Measurements from ENCODE around the gene TRIO. TPM values are rescaled to one million over a fixed set of nuclear protein-coding genes. Genes with fewer than 3 reads are reported as not detected.
"Not testable (repeated sequence)": the region's sequence is repeated elsewhere in the genome, so short reads cannot be mapped to it uniquely, and the experiment has no call there.

The TRIO gene
- total RNA-seq: 1 to 10 TPM; 3.5 to 6.6 TPM

DNA sequence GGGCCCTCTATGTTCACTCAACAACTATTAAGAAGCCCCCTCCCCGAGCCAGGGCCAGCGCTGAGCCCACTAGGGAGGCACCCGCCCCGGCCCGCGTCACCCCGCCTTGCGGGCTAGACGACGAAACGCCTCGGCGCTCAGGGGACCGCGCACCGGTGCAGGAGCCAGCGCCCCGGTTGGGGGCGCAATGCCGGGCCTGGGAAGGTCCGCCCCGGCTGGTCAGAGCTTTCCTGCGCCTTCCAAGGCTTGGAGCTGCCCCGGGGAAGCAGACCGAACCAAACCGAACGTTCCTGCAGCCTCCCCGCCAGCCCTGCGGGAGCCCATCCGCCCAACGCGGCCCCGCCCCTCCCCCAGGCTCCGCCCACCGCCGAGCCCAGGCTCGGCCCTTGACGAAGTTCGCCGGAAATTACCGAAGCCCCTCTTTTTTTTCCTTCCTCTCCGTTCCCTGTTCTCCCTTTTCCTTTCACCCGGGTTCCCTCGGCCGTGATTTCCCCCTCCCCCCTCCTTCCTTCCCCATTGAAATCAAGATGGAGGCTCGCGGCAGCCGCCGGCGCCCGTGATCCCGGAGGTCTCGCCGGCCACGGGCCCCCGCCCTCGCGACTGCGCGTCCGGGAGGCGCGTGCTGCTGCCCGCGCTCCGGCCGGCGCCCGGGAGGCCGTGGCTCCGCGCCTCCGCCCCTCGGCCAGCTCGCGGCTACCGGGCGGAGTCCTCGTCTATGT lies at the start of gene TRIO:
TSS of gene TRIO (plus strand) at position 516 of the 719 bp plus-strand sequence. CDS start 384 bp downstream, outside the sequence.
- Mint-ChIP-seq H3K4me1 (ENCODE audit: low read depth) (peaks cover 11% of the 10 kb centered on the region), H3K27ac (peak within 1 kb of the TSS; percentile 34), H3K36me3 (ENCODE audit: low read depth) (no peaks in the 10 kb centered on the region), H3K9me3 (ENCODE audit: insufficient read depth) (no peaks in the 10 kb centered on the region), H3K27me3 (ENCODE audit: low read depth) (peaks cover 59% of the 10 kb centered on the region), H3K4me3 (peak within 1 kb of the TSS; percentile 76)
- peak; percentile 87 for ATAC-seq
- DNase-seq: peak; percentile 86
- CTCF ChIA-PET: no interaction called here
- POLR2A ChIA-PET: no interaction called here

GRCh38 chr5:14097380-14097779 lies 45.8 kb upstream of the TRIO start:
- POLR2A ChIA-PET; H3K27ac Mint-ChIP-seq; CTCF ChIA-PET; DNase-seq; H3K4me3 Mint-ChIP-seq; H3K27me3 Mint-ChIP-seq (ENCODE audit: low read depth); H3K36me3 Mint-ChIP-seq (ENCODE audit: low read depth); ATAC-seq; H3K4me1 Mint-ChIP-seq (ENCODE audit: low read depth); H3K9me3 Mint-ChIP-seq (ENCODE audit: insufficient read depth): not testable (repeated sequence)

- H3K36me3 Mint-ChIP-seq (ENCODE audit: low read depth): no peaks in the 10 kb centered on the region
- no peaks in the 10 kb centered on the region for H3K4me1 Mint-ChIP-seq (ENCODE audit: low read depth)
- no peak overlapping the region for H3K4me3 Mint-ChIP-seq
- ChIA-PET POLR2A (no interaction called here), CTCF (no interaction called here)
- no peak for ATAC-seq
- no peak for DNase-seq
- no peak overlapping the region for H3K27ac Mint-ChIP-seq
- no peaks in the 10 kb centered on the region for H3K27me3 Mint-ChIP-seq (ENCODE audit: low read depth)
- H3K9me3 Mint-ChIP-seq (ENCODE audit: insufficient read depth): no peaks in the 10 kb centered on the region
Measured at GRCh38 chr5:14097998-14098471, 45.1 kb upstream of the TRIO start.

GRCh38 chr5:14100281-14100680 lies 42.9 kb upstream of the TRIO start:
- Mint-ChIP-seq H3K4me1 (ENCODE audit: low read depth) (no peaks in the 10 kb centered on the region), H3K27ac (no peak overlapping the region), H3K9me3 (ENCODE audit: insufficient read depth) (no peaks in the 10 kb centered on the region), H3K36me3 (ENCODE audit: low read depth) (no peaks in the 10 kb centered on the region), H3K27me3 (ENCODE audit: low read depth) (no peaks in the 10 kb centered on the region), H3K4me3 (no peak overlapping the region)
- CTCF ChIA-PET: no interaction called here
- ATAC-seq (no peak), DNase-seq (no peak)
- POLR2A ChIA-PET: no interaction called here

DNA sequence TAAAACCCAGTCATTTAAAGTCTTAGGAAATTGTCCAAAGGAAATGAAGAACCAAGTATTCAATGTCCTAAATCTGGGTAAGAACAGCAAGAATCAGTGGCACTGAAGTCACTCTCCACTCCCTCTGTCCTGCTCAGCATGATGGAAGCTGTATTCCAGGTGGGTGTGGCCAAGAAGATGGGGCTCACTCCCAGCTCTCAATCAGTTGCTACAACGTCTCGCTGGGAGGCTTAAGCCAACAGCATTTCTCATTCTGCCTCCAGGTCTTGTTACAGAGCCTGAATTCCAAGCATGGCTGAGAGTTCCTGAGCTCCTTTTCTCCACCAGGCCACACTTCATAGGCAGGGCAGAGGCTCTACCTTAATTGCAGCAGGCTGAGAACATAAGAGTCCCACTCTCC lies 41.2 kb upstream of the TRIO start:
- H3K4me1 Mint-ChIP-seq (ENCODE audit: low read depth): no peaks in the 10 kb centered on the region
- POLR2A ChIA-PET: no interaction called here
- no peak overlapping the region for H3K4me3 Mint-ChIP-seq
- ATAC-seq (no peak), DNase-seq (no peak)
- no peaks in the 10 kb centered on the region for H3K9me3 Mint-ChIP-seq (ENCODE audit: insufficient read depth)
- CTCF ChIA-PET: interaction anchor here (0.8 kb wide), 1 partner anchor 86 kb away, joined by 3 read pairs; no protein-coding TSS in a partner anchor
- peaks cover 3% of the 10 kb centered on the region for H3K27me3 Mint-ChIP-seq (ENCODE audit: low read depth)
- H3K27ac Mint-ChIP-seq: no peak overlapping the region
- no peaks in the 10 kb centered on the region for H3K36me3 Mint-ChIP-seq (ENCODE audit: low read depth)

DNA sequence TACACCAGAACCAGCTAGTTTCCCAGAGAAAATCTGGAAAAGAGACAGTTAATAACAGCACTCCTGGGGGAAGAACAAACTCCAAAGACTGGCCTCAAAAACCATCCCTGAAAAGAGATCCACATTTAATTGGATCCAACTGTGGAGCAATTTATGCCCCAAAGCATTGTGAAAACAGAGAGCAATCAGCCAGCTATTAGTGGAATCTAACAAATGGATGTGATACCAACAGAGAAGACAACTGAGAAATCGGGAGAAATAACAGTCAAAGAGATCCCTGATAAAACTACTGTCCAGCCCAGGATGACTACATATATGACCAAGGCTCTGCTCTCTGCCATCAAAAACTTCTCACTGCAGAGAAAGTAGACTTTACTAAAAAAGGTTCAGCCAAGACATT lies 40.5 kb upstream of the TRIO start:
- Mint-ChIP-seq H3K36me3 (ENCODE audit: low read depth) (no peaks in the 10 kb centered on the region), H3K4me1 (ENCODE audit: low read depth) (no peaks in the 10 kb centered on the region)
- POLR2A ChIA-PET: no interaction called here

GRCh38 chr5:14105718-14106410 lies 37.3 kb upstream of the TRIO start:
- CTCF ChIA-PET: no interaction called here
- Mint-ChIP-seq H3K4me3 (no peak overlapping the region), H3K36me3 (ENCODE audit: low read depth) (no peaks in the 10 kb centered on the region), H3K4me1 (ENCODE audit: low read depth) (peaks cover 10% of the 10 kb centered on the region), H3K27me3 (ENCODE audit: low read depth) (peaks cover 7% of the 10 kb centered on the region), H3K27ac (no peak overlapping the region), H3K9me3 (ENCODE audit: insufficient read depth) (no peaks in the 10 kb centered on the region)
- DNase-seq: no peak
- POLR2A ChIA-PET: no interaction called here
- ATAC-seq: no peak

More for the DNA sequence above, 40.5 kb upstream of the TRIO start:
- CTCF ChIA-PET: interaction anchor here (0.8 kb wide), 1 partner anchor 85 kb away, joined by 3 read pairs; no protein-coding TSS in a partner anchor
- H3K9me3 Mint-ChIP-seq (ENCODE audit: insufficient read depth): no peaks in the 10 kb centered on the region
- H3K27ac Mint-ChIP-seq: no peak overlapping the region
- no peak for DNase-seq
- H3K4me3 Mint-ChIP-seq: no peak overlapping the region
- peaks cover 5% of the 10 kb centered on the region for H3K27me3 Mint-ChIP-seq (ENCODE audit: low read depth)
- no peak for ATAC-seq

DNA sequence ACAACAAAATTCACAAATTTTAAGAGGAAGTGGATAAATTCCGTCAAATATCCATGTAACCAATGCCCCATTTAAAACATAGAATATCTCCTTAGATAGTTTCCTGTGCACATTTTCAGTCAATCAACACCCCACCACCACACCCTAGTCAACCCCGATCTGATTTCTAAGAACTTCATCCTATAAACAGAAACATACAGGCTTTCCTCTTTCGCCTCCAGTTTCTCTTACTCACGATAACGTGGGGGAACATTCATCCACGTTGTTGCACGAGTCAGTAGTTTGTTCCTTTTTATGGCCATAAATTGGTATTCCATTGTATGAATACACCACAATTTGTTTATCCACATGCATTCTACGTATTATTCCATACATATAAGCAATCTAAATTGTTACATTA lies 35.6 kb upstream of the TRIO start:
- peaks cover 7% of the 10 kb centered on the region for H3K27me3 Mint-ChIP-seq (ENCODE audit: low read depth)
- H3K9me3 Mint-ChIP-seq (ENCODE audit: insufficient read depth): no peaks in the 10 kb centered on the region
- ChIA-PET CTCF (interaction anchor here (0.8 kb wide), 1 partner anchor 13 kb away, joined by 3 read pairs; no protein-coding TSS in a partner anchor), POLR2A (no interaction called here)
- DNase-seq (no peak), ATAC-seq (no peak)
- no peak overlapping the region for H3K27ac Mint-ChIP-seq
- no peak overlapping the region for H3K4me3 Mint-ChIP-seq
- no peaks in the 10 kb centered on the region for H3K36me3 Mint-ChIP-seq (ENCODE audit: low read depth)
- H3K4me1 Mint-ChIP-seq (ENCODE audit: low read depth): peaks cover 10% of the 10 kb centered on the region

DNA sequence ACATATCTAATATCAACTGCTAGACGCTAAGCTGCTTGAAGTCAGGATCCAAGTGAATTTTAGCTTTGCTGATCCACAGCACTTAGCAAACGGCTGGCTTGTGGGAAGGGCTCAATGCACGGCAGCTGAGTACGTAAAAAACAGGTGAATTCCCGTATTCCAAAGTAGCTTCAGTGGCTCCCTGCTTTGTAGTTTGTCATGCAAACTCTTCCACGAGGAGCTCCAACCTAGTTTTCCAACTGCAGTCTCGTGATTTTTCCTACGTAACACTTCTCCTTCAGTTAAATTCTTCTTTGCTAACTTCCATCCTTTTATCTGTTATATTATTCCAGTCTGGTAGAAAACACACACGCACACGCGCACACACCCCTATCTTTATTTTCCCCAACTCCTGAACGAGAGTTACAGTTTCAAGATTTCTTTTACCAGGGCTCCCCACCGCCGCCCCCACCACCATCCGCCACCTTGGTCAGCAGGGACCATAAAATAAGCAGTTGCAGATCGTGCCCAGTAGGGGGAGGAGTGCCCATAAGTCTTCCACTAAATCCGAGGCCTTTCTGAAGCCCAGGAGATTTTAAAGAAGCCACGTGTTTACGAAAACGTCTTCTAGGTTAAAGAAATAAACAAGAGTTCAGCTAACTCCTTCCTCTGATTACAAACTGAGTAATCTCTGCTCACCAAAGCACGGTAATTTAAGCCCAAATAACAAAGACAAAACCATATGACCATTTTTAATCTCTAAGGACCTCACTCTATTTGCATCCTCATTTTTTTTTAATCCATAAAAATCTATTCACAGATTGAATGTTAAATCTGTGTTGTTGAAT lies 34.8 kb upstream of the TRIO start:
- DNase-seq (peak; percentile 51), ATAC-seq (peak; percentile 42)
- no peak overlapping the region for H3K4me3 Mint-ChIP-seq
- H3K36me3 Mint-ChIP-seq (ENCODE audit: low read depth): no peaks in the 10 kb centered on the region
- no peaks in the 10 kb centered on the region for H3K9me3 Mint-ChIP-seq (ENCODE audit: insufficient read depth)
- peaks cover 7% of the 10 kb centered on the region for H3K27me3 Mint-ChIP-seq (ENCODE audit: low read depth)
- no peak overlapping the region for H3K27ac Mint-ChIP-seq
- H3K4me1 Mint-ChIP-seq (ENCODE audit: low read depth): peaks cover 10% of the 10 kb centered on the region
- POLR2A ChIA-PET: no interaction called here
- CTCF ChIA-PET: interaction anchor here (0.8 to 2.4 kb wide), 5 partner anchors 12 to 162 kb away, joined by 3 to 9 read pairs (median 3); no protein-coding TSS in a partner anchor

- ATAC-seq (no peak), DNase-seq (no peak)
- no peak overlapping the region for H3K4me3 Mint-ChIP-seq
- peaks cover 10% of the 10 kb centered on the region for H3K4me1 Mint-ChIP-seq (ENCODE audit: low read depth)
- H3K9me3 Mint-ChIP-seq (ENCODE audit: insufficient read depth): no peaks in the 10 kb centered on the region
- ChIA-PET CTCF (interaction anchor here (1.1 to 2.4 kb wide), 4 partner anchors 11 to 161 kb away, joined by 3 to 9 read pairs (median 4); no protein-coding TSS in a partner anchor), POLR2A (no interaction called here)
- H3K36me3 Mint-ChIP-seq (ENCODE audit: low read depth): no peaks in the 10 kb centered on the region
- no peak overlapping the region for H3K27ac Mint-ChIP-seq
- H3K27me3 Mint-ChIP-seq (ENCODE audit: low read depth): peaks cover 7% of the 10 kb centered on the region
Measured at GRCh38 chr5:14109041-14109747, 33.9 kb upstream of the TRIO start.

GRCh38 chr5:14109771-14110170 lies 33.4 kb upstream of the TRIO start:
- Mint-ChIP-seq H3K36me3 (ENCODE audit: low read depth) (no peaks in the 10 kb centered on the region), H3K27ac (no peak overlapping the region), H3K4me1 (ENCODE audit: low read depth) (peaks cover 10% of the 10 kb centered on the region), H3K4me3 (no peak overlapping the region), H3K27me3 (ENCODE audit: low read depth) (peaks cover 7% of the 10 kb centered on the region), H3K9me3 (ENCODE audit: insufficient read depth) (no peaks in the 10 kb centered on the region)
- ChIA-PET CTCF (interaction anchor here (1.2 to 2.4 kb wide), 3 partner anchors 11 to 160 kb away, joined by 3 to 9 read pairs (median 5); no protein-coding TSS in a partner anchor), POLR2A (no interaction called here)
- no peak for DNase-seq
- ATAC-seq: no peak
